Fibroblast of lung (primary cell): ENCODE measurements around the gene RASGEF1C.

ENCODE experiments used
- EZH2 ChIP-seq: IDR thresholded peaks from 2 replicates; pipeline ENCODE4 v1.5.1; 2012; ENCODE audit warnings: low read length, control low read depth, mild to moderate bottlenecking; ENCODE audit errors: missing control alignments
- TF ChIP-seq, protein P1 (sequence below), 2 donors: IDR thresholded peaks in 1 of 2; conservative IDR thresholded peaks in 1 of 2; 1 replicate in 1 of 2; 2 replicates in 1 of 2; pipeline ENCODE4 v1.5.1; 2011 to 2012; ENCODE audit warnings: low read length in 2 of 2, control low read depth in 1 of 2, inconsistent platforms in 1 of 2, low read depth in 1 of 2, mild to moderate bottlenecking in 1 of 2

DNA sequence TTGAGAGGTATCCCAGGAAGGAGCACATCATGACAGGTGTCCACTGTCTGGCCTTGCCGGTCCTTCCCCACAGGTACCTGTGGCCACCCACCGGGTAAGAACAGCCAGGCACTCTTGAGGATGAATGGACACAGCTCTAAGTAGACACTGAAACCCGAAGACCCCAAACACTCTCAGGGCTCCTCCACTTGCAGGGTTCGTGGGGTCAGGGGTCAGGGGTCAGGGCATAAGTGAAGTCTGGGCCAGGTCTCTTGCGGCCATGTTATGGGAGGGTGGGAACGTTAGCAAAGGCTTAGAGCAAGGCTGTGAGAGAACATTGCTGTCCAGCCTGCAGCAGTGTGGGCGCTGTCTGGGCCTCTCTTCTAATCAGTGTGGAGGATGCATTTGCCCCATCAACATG, 42.9 kb upstream of the RASGEF1C start:
- TF ChIP-seq, protein P1, sequence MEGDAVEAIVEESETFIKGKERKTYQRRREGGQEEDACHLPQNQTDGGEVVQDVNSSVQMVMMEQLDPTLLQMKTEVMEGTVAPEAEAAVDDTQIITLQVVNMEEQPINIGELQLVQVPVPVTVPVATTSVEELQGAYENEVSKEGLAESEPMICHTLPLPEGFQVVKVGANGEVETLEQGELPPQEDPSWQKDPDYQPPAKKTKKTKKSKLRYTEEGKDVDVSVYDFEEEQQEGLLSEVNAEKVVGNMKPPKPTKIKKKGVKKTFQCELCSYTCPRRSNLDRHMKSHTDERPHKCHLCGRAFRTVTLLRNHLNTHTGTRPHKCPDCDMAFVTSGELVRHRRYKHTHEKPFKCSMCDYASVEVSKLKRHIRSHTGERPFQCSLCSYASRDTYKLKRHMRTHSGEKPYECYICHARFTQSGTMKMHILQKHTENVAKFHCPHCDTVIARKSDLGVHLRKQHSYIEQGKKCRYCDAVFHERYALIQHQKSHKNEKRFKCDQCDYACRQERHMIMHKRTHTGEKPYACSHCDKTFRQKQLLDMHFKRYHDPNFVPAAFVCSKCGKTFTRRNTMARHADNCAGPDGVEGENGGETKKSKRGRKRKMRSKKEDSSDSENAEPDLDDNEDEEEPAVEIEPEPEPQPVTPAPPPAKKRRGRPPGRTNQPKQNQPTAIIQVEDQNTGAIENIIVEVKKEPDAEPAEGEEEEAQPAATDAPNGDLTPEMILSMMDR (conservative IDR thresholded peaks at IDR 0.05 in 1 of 2, IDR thresholded peaks at IDR 0.05 in 1 of 2; ENCODE audit: low read depth in 1 of 2, low read length in 2 of 2) = no peak
- TF ChIP-seq EZH2 = no peak
